K562 (cell line): ENCODE results near the gene PTGES3. TPM values are rescaled to one million over a fixed set of nuclear protein-coding genes. Genes with fewer than 3 reads are reported as not detected.

Source experiments
- ATAC-seq: fragments of 200-7000 bp; cut with Tn5 transposase; 3 replicates; pipeline ENCODE4 v1.9.1; 2020; ENCODE audit warnings: moderate library complexity
- BruUV-seq: library from RNA; stranded (reverse); fragments of 400-500 nt; replicated peaks from 2 replicates; lab custom pipeline; 2021; lab: Mats Ljungman, UMichigan
- CTCF ChIA-PET: fragments of 300-600 bp; formaldehyde crosslinking; extraction: SDS; loops from one replicate; lab custom pipeline; 2021; ENCODE audit warnings: low intra/inter-chr PET ratio; lab: Yijun Ruan, JAX
- POLR2A ChIA-PET: fragments of 300-600, 350-650 bp; sonication (Branson Sonifier 250); formaldehyde crosslinking; extraction: SDS; loops from one replicate; lab custom pipeline; 2021; ENCODE audit warnings: antibody characterized with exemption, inconsistent platforms; lab: Yijun Ruan, JAX
- DNase-seq, 4 experiments: peaks; one replicate each; pipeline versions ENCODE4 v3.0.0 to v3.0.0-alpha.2; 2011 to 2018; ENCODE audit warnings: low spot score in 3 of 4, mixed read lengths in 3 of 4; ENCODE audit errors: extremely low read depth in 1 of 4
- FAIRE-seq: peaks from 2 replicates; lab custom pipeline; 2011; peaks lifted over from hg19 to GRCh38; lab: Jason Lieb, UNC
- H2AFZ ChIP-seq: 2 replicates; pipeline ENCODE4 v1.6.0; 2011; ENCODE audit warnings: low read depth, low read length, control low read depth, inconsistent platforms
- H3K27ac ChIP-seq: fragments of 200-600 bp; 3 replicates; pipeline ENCODE4 v1.8.0; 2011; ENCODE audit warnings: low read depth, mild to moderate bottlenecking, control low read depth, inconsistent platforms, low read length, moderate library complexity, mixed read lengths; ENCODE audit errors: extremely low read depth
- H3K27me3 ChIP-seq, 2 experiments: fragments of 300-600 bp in 1 of 2; 2 replicates in 1 of 2; 3 replicates in 1 of 2; pipeline versions ENCODE4 v1.6.0 to v1.8.0; 2011; ENCODE audit warnings: inconsistent platforms in 2 of 2, low read length in 2 of 2, mild to moderate bottlenecking in 1 of 2, mixed read lengths in 1 of 2, moderate library complexity in 1 of 2; ENCODE audit not compliant: control insufficient read depth in 2 of 2, insufficient read depth in 2 of 2
- H3K36me3 ChIP-seq: fragments of 300-600 bp; 3 replicates; pipeline ENCODE4 v1.8.0; 2011; ENCODE audit warnings: mild to moderate bottlenecking, low read length, inconsistent platforms; ENCODE audit not compliant: control insufficient read depth, insufficient read depth
- H3K4me1 ChIP-seq, 2 experiments: fragments of 200-600 bp in 1 of 2; replicated peaks in 1 of 2; 2 replicates in 1 of 2; 3 replicates in 1 of 2; pipeline versions ENCODE4 v1.5.1 to v1.8.0; 2011; ENCODE audit warnings: inconsistent platforms in 2 of 2, low read length in 2 of 2, mild to moderate bottlenecking in 1 of 2, mixed read lengths in 1 of 2, moderate library complexity in 1 of 2; ENCODE audit not compliant: control insufficient read depth in 2 of 2, insufficient read depth in 2 of 2
- H3K4me2 ChIP-seq: 2 replicates; pipeline ENCODE4 v1.6.1; 2011; ENCODE audit warnings: low read length, control low read depth, inconsistent platforms, mixed read lengths; ENCODE audit not compliant: insufficient read depth
- H3K4me3 ChIP-seq: fragments of 200-600 bp; sonication (generic), shearing (Covaris generic); 2 replicates; pipeline ENCODE4 v1.5.1; 2016; ENCODE audit warnings: control low read depth, inconsistent platforms
- H3K79me2 ChIP-seq: fragments of 200-600 bp; 3 replicates; pipeline ENCODE4 v1.8.0; 2011; ENCODE audit warnings: low read length, inconsistent platforms; ENCODE audit not compliant: control insufficient read depth, insufficient read depth
- H3K9ac ChIP-seq, 2 experiments: 2 replicates each; pipeline versions ENCODE4 v1.6.0 to v1.6.1; 2011; ENCODE audit warnings: low read depth in 2 of 2, low read length in 2 of 2, control low read depth in 1 of 2, inconsistent platforms in 1 of 2, mild to moderate bottlenecking in 1 of 2, mixed read lengths in 1 of 2; ENCODE audit not compliant: insufficient read depth in 1 of 2
- H3K9me1 ChIP-seq: one replicate; pipeline ENCODE4 v1.6.0; 2011; ENCODE audit warnings: inconsistent platforms, mild to moderate bottlenecking, low read length, moderate library complexity; ENCODE audit not compliant: control insufficient read depth, insufficient read depth
- H3K9me3 ChIP-seq: replicated peaks from 2 replicates; pipeline ENCODE4 v1.5.1; 2011; ENCODE audit warnings: low read depth, low read length, inconsistent platforms; ENCODE audit not compliant: control insufficient read depth, insufficient read depth
- H4K20me1 ChIP-seq: replicated peaks from 2 replicates; pipeline ENCODE4 v1.6.1; 2011; ENCODE audit warnings: low read length, inconsistent platforms, mixed read lengths; ENCODE audit not compliant: control insufficient read depth, insufficient read depth
- BCL6 ChIP-seq: fragments of 250-450 bp; sonication (Bioruptor Pico); IDR thresholded peaks from 2 replicates; pipeline ENCODE4 v1.4.0; 2020
- FOSL1 ChIP-seq: fragments of 200-800 bp; sonication (Bioruptor generic); conservative IDR thresholded peaks from 2 replicates; pipeline ENCODE4 v1.6.1; 2016; ENCODE audit warnings: missing genetic modification characterization, missing compliant biosample characterization
- GATAD2A ChIP-seq: fragments of 450-650 bp; IDR thresholded peaks from 2 replicates; pipeline ENCODE4 v1.6.1; 2017
- NFRKB ChIP-seq: fragments of 450-650 bp; IDR thresholded peaks from 2 replicates; pipeline ENCODE4 v1.6.1; 2016; ENCODE audit warnings: low read depth
- POLR2G ChIP-seq: fragments of 200-400 bp; formaldehyde crosslinking; IDR thresholded peaks from 2 replicates; pipeline ENCODE4 v1.6.1; 2017; ENCODE audit warnings: low read depth, mild to moderate bottlenecking, antibody characterized with exemption, low read length, moderate library complexity
- RBFOX2 ChIP-seq: fragments of 200-400 bp; formaldehyde crosslinking; IDR thresholded peaks from 2 replicates; pipeline ENCODE4 v1.6.1; 2017; ENCODE audit warnings: low read depth, mild to moderate bottlenecking, low read length, moderate library complexity
- STAT5A ChIP-seq: IDR thresholded peaks from 2 replicates; pipeline ENCODE4 v1.6.1; 2012; ENCODE audit warnings: low read length, inconsistent platforms, borderline replicate concordance
- ZKSCAN8 ChIP-seq: fragments of 200-800 bp; sonication (Bioruptor generic); IDR thresholded peaks from 2 replicates; pipeline ENCODE4 v1.6.1; 2016; ENCODE audit warnings: missing genetic modification characterization, missing compliant biosample characterization
- ZNF778 ChIP-seq: fragments of 450-650 bp; formaldehyde crosslinking; IDR thresholded peaks from 2 replicates; pipeline ENCODE4 v1.4.0; 2020; ENCODE audit warnings: mild to moderate bottlenecking, moderate library complexity
- WGBS: fragments of 100-300 bp; shearing (Covaris generic); methylation state at CpG from one replicate; pipeline ENCODE4 v1.1.6; 2016; ENCODE audit warnings: low coverage, mixed read lengths; ENCODE audit not compliant: insufficient coverage; ENCODE audit errors: missing lambda C conversion rate; 5-methylcytosine and 5-hydroxymethylcytosine counted together
- in situ Hi-C: fragments of 300-500 bp; cut with MboI; formaldehyde crosslinking; loops from 4 replicates; pipeline ENCODE4 v1.15.0; 2018; ENCODE audit warnings: inconsistent platforms, mixed read lengths
- intact Hi-C: fragments of 100-400 bp; cut with micrococcal nuclease; formaldehyde crosslinking; loops from 2 replicates; pipeline ENCODE4 v1.14.2; 2022
- polyA plus RNA-seq, 8 experiments: library from polyadenylated mRNA; depleted of rRNA in 4 of 8; stranded (reverse) in 5 of 8; unstranded in 3 of 8; fragments of >200 nt; fragmentation: Nextera tagmentation in 2 of 8; fragmentation: Illumina TruSeq in 1 of 8; extraction: Ambion mirVana in 2 of 8; extraction: Trizol in 1 of 8; gene quantifications; 2 replicates each; pipeline versions ENCODE4 v1.2.1 to v1.2.3, GENCODE V29; 2011 to 2014; ENCODE audit warnings: inconsistent platforms in 1 of 8, missing spikeins in 1 of 8
- total RNA-seq, 7 experiments: library from RNA; depleted of rRNA in 6 of 7; stranded (reverse); fragments of >200 nt in 6 of 7; fragmentation: Illumina TruSeq in 2 of 7; extraction: Trizol in 2 of 7; gene quantifications; 2 replicates each; pipeline versions ENCODE4 v1.2.1 to v1.2.3, GENCODE V29; 2011 to 2021; ENCODE audit warnings: low replicate concordance in 1 of 7
- TF ChIP-seq, protein P1 (sequence below): fragments of 250-450 bp; sonication (Bioruptor Pico); IDR thresholded peaks from 2 replicates; pipeline ENCODE4 v1.5.0; 2020; ENCODE audit warnings: mild to moderate bottlenecking, borderline replicate concordance

Gene PTGES3
- total and polyA plus RNA-seq, 9 of the 15 experiments (the other 6 are each of a cell fraction or from before 2014, with no cell fraction given), result 163 to 501 (median 213) TPM

DNA sequence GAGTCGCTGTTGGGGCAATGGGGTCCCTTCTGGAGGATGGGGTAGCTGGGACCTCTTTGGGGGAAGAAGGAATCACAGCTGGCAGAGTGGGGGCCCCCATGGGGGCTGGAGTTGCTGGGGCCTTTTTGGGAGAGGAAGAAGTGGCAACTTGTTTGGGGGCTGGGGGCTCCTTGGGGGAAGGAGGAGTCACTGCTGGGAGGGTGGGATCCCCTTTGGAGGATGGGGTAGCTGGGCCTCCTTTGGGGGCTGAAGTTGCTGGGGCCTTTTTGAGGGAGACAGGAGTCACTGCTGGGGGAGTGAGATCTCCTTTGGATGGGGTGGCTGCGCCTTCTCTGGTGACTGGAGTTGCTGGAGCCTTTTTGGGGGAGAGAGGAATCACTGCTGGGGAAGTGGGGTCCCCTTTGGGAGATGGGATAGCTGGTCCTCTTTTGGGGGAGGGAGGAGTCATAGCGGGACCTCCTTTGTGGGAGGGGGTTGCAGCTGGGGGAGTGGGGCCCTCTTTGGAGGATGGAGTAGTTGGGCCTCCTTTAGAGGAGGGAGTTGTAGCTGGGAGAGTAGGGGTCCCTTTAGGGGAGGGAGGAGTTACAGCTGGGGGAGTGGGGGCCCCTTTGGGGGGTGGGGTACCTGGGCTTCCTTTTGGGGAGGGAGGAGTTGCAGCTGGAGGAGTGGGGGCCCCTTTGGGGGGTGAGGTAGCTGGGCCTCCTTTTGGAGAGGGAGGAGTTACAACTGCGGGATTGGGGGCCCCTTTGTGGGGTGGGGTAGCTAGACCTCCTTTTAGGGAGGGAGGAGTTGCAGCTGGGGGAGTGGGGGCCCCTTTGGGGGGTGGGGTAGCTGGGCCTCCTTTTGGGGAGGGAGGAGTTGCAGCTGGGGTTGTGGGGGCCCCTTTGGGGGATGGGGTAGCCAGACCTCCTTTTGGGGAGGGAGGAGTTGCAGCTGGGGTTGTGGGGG, 29.1 kb upstream of the PTGES3 start:
- peaks cover 96% of the 10 kb centered on the region for H3K36me3 ChIP-seq
- H3K79me2 ChIP-seq, result peaks cover 78% of the 10 kb centered on the region

More for the DNA sequence above, 29.1 kb upstream of the PTGES3 start:
- peak; percentile 38; the same call in 1 of the 2 replicates for TF ChIP-seq POLR2G
- no peak for TF ChIP-seq GATAD2A
- TF ChIP-seq BCL6 (CRISPR knock-in tag), result no peak
- TF ChIP-seq ZKSCAN8 (CRISPR knock-in tag), result no peak
- no peak for TF ChIP-seq STAT5A
- TF ChIP-seq, protein P1, sequence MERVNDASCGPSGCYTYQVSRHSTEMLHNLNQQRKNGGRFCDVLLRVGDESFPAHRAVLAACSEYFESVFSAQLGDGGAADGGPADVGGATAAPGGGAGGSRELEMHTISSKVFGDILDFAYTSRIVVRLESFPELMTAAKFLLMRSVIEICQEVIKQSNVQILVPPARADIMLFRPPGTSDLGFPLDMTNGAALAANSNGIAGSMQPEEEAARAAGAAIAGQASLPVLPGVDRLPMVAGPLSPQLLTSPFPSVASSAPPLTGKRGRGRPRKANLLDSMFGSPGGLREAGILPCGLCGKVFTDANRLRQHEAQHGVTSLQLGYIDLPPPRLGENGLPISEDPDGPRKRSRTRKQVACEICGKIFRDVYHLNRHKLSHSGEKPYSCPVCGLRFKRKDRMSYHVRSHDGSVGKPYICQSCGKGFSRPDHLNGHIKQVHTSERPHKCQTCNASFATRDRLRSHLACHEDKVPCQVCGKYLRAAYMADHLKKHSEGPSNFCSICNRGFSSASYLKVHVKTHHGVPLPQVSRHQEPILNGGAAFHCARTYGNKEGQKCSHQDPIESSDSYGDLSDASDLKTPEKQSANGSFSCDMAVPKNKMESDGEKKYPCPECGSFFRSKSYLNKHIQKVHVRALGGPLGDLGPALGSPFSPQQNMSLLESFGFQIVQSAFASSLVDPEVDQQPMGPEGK, result no peak
- no peak for TF ChIP-seq NFRKB
- peak; percentile 55 for TF ChIP-seq RBFOX2
- no peak for TF ChIP-seq FOSL1 (tag)
- TF ChIP-seq ZNF778 (CRISPR knock-in tag), result no peak
- intact Hi-C loops, result no loop called here
- WGBS, result 86% methylated on average over 1 of the region's 4 CpGs
- ChIA-PET CTCF (no interaction called here), POLR2A (interaction anchor here (0.6 to 2.0 kb wide), 6 partner anchors 8 to 35 kb away, joined by 3 to 27 read pairs (median 8); partner anchors contain the start of genes NACA and PTGES3)
- no TSS peak for BruUV-seq
- Histone ChIP-seq H3K9ac (no peak overlapping the region; a peak in 1 of 4 replicates), H2AFZ (no peak overlapping the region), H3K9me3 (no peaks in the 10 kb centered on the region), H3K9me1 (peaks cover 36% of the 10 kb centered on the region), H3K27me3 (no peaks in the 10 kb centered on the region), H3K4me2 (no peak overlapping the region), H4K20me1 (peaks cover 60% of the 10 kb centered on the region), H3K27ac (no peak overlapping the region), H3K4me1 (peaks cover 25 to 36% of the 10 kb centered on the region in 2 experiments), H3K4me3 (no peak overlapping the region)
- ATAC-seq, result no peak
- FAIRE-seq, result no peak
- peak in 2 of 4 experiments; percentile 48 to 54 for DNase-seq
- in situ Hi-C loops, result no loop called here
